Osteocyte (in vitro differentiated cells): ENCODE data around the gene CYP4A11. TPM values are rescaled to one million over a fixed set of nuclear protein-coding genes. Genes with fewer than 3 reads are reported as not detected.
"Not testable (repeated sequence)": the region's sequence is repeated elsewhere in the genome, so short reads cannot be mapped to it uniquely, and the experiment has no call there.

Experiments used
- DNase-seq: peaks from one replicate; pipeline ENCODE4 v3.0.0; 2021; ENCODE audit warnings: mixed read lengths; ENCODE audit not compliant: unreplicated experiment; ENCODE audit errors: extremely low spot score
- H3K27ac Mint-ChIP-seq: one replicate; pipeline ENCODE4 v1.8.0; 2021; ENCODE audit warnings: mild to moderate bottlenecking, mixed read lengths; ENCODE audit not compliant: unreplicated experiment
- H3K27me3 Mint-ChIP-seq: one replicate; pipeline ENCODE4 v1.8.0; 2021; ENCODE audit warnings: mixed read lengths; ENCODE audit not compliant: unreplicated experiment
- H3K36me3 Mint-ChIP-seq: one replicate; pipeline ENCODE4 v1.8.0; 2021; ENCODE audit warnings: mixed read lengths; ENCODE audit not compliant: unreplicated experiment
- H3K4me1 Mint-ChIP-seq: one replicate; pipeline ENCODE4 v1.8.0; 2021; ENCODE audit warnings: mixed read lengths; ENCODE audit not compliant: unreplicated experiment
- H3K4me3 Mint-ChIP-seq: one replicate; pipeline ENCODE4 v1.8.0; 2021; ENCODE audit warnings: mild to moderate bottlenecking, moderate library complexity, mixed read lengths; ENCODE audit not compliant: unreplicated experiment
- H3K9me3 Mint-ChIP-seq: one replicate; pipeline ENCODE4 v1.8.0; 2021; ENCODE audit warnings: mixed read lengths; ENCODE audit not compliant: unreplicated experiment
- CTCF ChIP-seq: fragments of 200-600 bp; sonication (generic); IDR thresholded peaks from 2 replicates; pipeline ENCODE4 v1.5.0; 2021; ENCODE audit warnings: antibody characterized with exemption, mild to moderate bottlenecking, moderate library complexity
- total RNA-seq: library from RNA; stranded (reverse); gene quantifications from 2 replicates; pipeline ENCODE4 v1.2.1, GENCODE V29; 2021

CYP4A11 gene
- total RNA-seq, 1 donor from 2014 or later, result not detected

DNA sequence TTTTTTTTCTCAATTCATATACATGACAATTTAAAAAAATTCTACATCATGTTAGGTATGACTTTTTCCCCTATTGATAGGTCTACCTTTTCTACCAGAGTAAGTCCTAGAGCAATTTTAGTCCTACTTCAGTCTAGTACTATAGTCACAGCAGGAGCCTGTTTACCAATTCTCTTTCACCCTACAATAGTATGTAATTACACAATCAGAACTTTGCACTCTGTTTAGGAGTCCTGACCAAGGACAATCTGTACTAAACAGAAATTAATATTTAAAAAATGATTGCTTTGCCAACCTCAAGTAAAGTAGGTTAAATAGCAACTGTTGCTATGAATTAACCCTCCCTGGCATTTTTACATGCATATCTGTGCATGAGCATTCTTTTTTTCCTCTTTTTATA, 810 bp upstream of the CYP4A11 start:
- no peak overlapping the region for H3K4me3 Mint-ChIP-seq
- no peaks in the 10 kb centered on the region for H3K36me3 Mint-ChIP-seq
- H3K27ac Mint-ChIP-seq, result no peak overlapping the region
- DNase-seq, result no peak
- H3K9me3 Mint-ChIP-seq, result no peaks in the 10 kb centered on the region
- H3K27me3 Mint-ChIP-seq, result no peaks in the 10 kb centered on the region
- TF ChIP-seq CTCF, result no peak
- H3K4me1 Mint-ChIP-seq, result no peaks in the 10 kb centered on the region

GRCh38 chr1:46940307-46940706, 969 bp downstream of the CYP4A11 start:
- Mint-ChIP-seq H3K27me3 (no peaks in the 10 kb centered on the region), H3K27ac (no peak overlapping the region), H3K36me3 (no peaks in the 10 kb centered on the region), H3K4me1 (no peaks in the 10 kb centered on the region), H3K4me3 (no peak overlapping the region), H3K9me3 (no peaks in the 10 kb centered on the region)
- no peak for TF ChIP-seq CTCF
- no peak for DNase-seq

DNA sequence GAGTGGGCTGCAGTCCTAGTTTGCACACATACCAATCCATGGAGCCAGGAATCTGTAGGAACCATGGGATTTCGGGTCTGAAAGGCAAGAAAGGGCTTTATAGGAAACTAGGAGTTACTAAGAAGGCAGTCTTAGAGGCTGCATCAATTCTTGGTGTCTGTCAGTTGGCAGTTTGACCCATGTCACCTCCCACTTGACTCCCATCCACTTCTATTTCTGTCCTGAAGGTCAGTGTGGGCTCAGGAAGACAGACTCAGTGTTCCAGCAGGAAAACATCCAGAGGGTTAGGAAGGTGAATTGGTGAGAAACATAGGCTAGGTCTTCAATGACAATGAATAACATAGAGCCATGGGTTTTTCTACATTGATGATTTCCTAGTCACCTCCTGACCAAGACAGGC, 4.0 kb downstream of the CYP4A11 start:
- Mint-ChIP-seq H3K27me3 (no peaks in the 10 kb centered on the region), H3K4me3 (no peak overlapping the region), H3K36me3 (no peaks in the 10 kb centered on the region), H3K4me1 (no peaks in the 10 kb centered on the region), H3K27ac (no peak overlapping the region), H3K9me3 (no peaks in the 10 kb centered on the region)
- no peak for DNase-seq
- no peak for TF ChIP-seq CTCF

- TF ChIP-seq CTCF, result no peak
- DNase-seq, result no peak
- no peak overlapping the region for H3K4me3 Mint-ChIP-seq
- H3K9me3 Mint-ChIP-seq, result no peaks in the 10 kb centered on the region
- no peak overlapping the region for H3K27ac Mint-ChIP-seq
- H3K4me1 Mint-ChIP-seq, result no peaks in the 10 kb centered on the region
- H3K27me3 Mint-ChIP-seq, result no peaks in the 10 kb centered on the region
- H3K36me3 Mint-ChIP-seq, result no peaks in the 10 kb centered on the region
These were observed 4.5 kb downstream of the CYP4A11 start for GRCh38 chr1:46936788-46937187.

- H3K9me3 Mint-ChIP-seq, H3K4me3 Mint-ChIP-seq, H3K27ac Mint-ChIP-seq, H3K27me3 Mint-ChIP-seq, H3K4me1 Mint-ChIP-seq, DNase-seq, H3K36me3 Mint-ChIP-seq: not testable (repeated sequence)
- peak; percentile 46 for TF ChIP-seq CTCF
These were observed 6.4 kb downstream of the CYP4A11 start for GRCh38 chr1:46934852-46935251.

- H3K27me3 Mint-ChIP-seq, DNase-seq, H3K4me1 Mint-ChIP-seq, H3K36me3 Mint-ChIP-seq, H3K9me3 Mint-ChIP-seq, H3K4me3 Mint-ChIP-seq, H3K27ac Mint-ChIP-seq: not testable (repeated sequence)
These were observed 9.3 kb downstream of the CYP4A11 start for GRCh38 chr1:46932020-46932419.
